K562 (cell line): ENCODE data around the gene ZC3H8. TPM values are rescaled to one million over a fixed set of nuclear protein-coding genes. Genes with fewer than 3 reads are reported as not detected.
A peak's percentile ranks its signal among the peaks of the same experiment; 100 is the strongest.

Experiments
- ATAC-seq: fragments of 200-7000 bp; cut with Tn5 transposase; 3 replicates; pipeline ENCODE4 v1.9.1; 2020; ENCODE audit warnings: moderate library complexity
- BruUV-seq: library from RNA; stranded (reverse); fragments of 400-500 nt; replicated peaks from 2 replicates; lab custom pipeline; 2021; lab: Mats Ljungman, UMichigan
- CTCF ChIA-PET: fragments of 300-600 bp; formaldehyde crosslinking; extraction: SDS; loops from one replicate; lab custom pipeline; 2021; ENCODE audit warnings: low intra/inter-chr PET ratio; lab: Yijun Ruan, JAX
- POLR2A ChIA-PET: fragments of 300-600, 350-650 bp; sonication (Branson Sonifier 250); formaldehyde crosslinking; extraction: SDS; loops from one replicate; lab custom pipeline; 2021; ENCODE audit warnings: antibody characterized with exemption, inconsistent platforms; lab: Yijun Ruan, JAX
- DNase-seq, 4 experiments: peaks; one replicate each; pipeline versions ENCODE4 v3.0.0 to v3.0.0-alpha.2; 2011 to 2018; ENCODE audit warnings: low spot score in 3 of 4, mixed read lengths in 3 of 4; ENCODE audit errors: extremely low read depth in 1 of 4
- FAIRE-seq: peaks from 2 replicates; lab custom pipeline; 2011; peaks lifted over from hg19 to GRCh38; lab: Jason Lieb, UNC
- H2AFZ ChIP-seq: 2 replicates; pipeline ENCODE4 v1.6.0; 2011; ENCODE audit warnings: low read depth, low read length, control low read depth, inconsistent platforms
- H3K27ac ChIP-seq: fragments of 200-600 bp; 3 replicates; pipeline ENCODE4 v1.8.0; 2011; ENCODE audit warnings: low read depth, mild to moderate bottlenecking, control low read depth, inconsistent platforms, low read length, moderate library complexity, mixed read lengths; ENCODE audit errors: extremely low read depth
- H3K27me3 ChIP-seq, 2 experiments: fragments of 300-600 bp in 1 of 2; 2 replicates in 1 of 2; 3 replicates in 1 of 2; pipeline versions ENCODE4 v1.6.0 to v1.8.0; 2011; ENCODE audit warnings: inconsistent platforms in 2 of 2, low read length in 2 of 2, mild to moderate bottlenecking in 1 of 2, mixed read lengths in 1 of 2, moderate library complexity in 1 of 2; ENCODE audit not compliant: control insufficient read depth in 2 of 2, insufficient read depth in 2 of 2
- H3K36me3 ChIP-seq: fragments of 300-600 bp; 3 replicates; pipeline ENCODE4 v1.8.0; 2011; ENCODE audit warnings: mild to moderate bottlenecking, low read length, inconsistent platforms; ENCODE audit not compliant: control insufficient read depth, insufficient read depth
- H3K4me1 ChIP-seq, 2 experiments: fragments of 200-600 bp in 1 of 2; replicated peaks in 1 of 2; 2 replicates in 1 of 2; 3 replicates in 1 of 2; pipeline versions ENCODE4 v1.5.1 to v1.8.0; 2011; ENCODE audit warnings: inconsistent platforms in 2 of 2, low read length in 2 of 2, mild to moderate bottlenecking in 1 of 2, mixed read lengths in 1 of 2, moderate library complexity in 1 of 2; ENCODE audit not compliant: control insufficient read depth in 2 of 2, insufficient read depth in 2 of 2
- H3K4me2 ChIP-seq: 2 replicates; pipeline ENCODE4 v1.6.1; 2011; ENCODE audit warnings: low read length, control low read depth, inconsistent platforms, mixed read lengths; ENCODE audit not compliant: insufficient read depth
- H3K4me3 ChIP-seq: fragments of 200-600 bp; sonication (generic), shearing (Covaris generic); 2 replicates; pipeline ENCODE4 v1.5.1; 2016; ENCODE audit warnings: control low read depth, inconsistent platforms
- H3K79me2 ChIP-seq: fragments of 200-600 bp; 3 replicates; pipeline ENCODE4 v1.8.0; 2011; ENCODE audit warnings: low read length, inconsistent platforms; ENCODE audit not compliant: control insufficient read depth, insufficient read depth
- H3K9ac ChIP-seq, 2 experiments: 2 replicates each; pipeline versions ENCODE4 v1.6.0 to v1.6.1; 2011; ENCODE audit warnings: low read depth in 2 of 2, low read length in 2 of 2, control low read depth in 1 of 2, inconsistent platforms in 1 of 2, mild to moderate bottlenecking in 1 of 2, mixed read lengths in 1 of 2; ENCODE audit not compliant: insufficient read depth in 1 of 2
- H3K9me1 ChIP-seq: one replicate; pipeline ENCODE4 v1.6.0; 2011; ENCODE audit warnings: inconsistent platforms, mild to moderate bottlenecking, low read length, moderate library complexity; ENCODE audit not compliant: control insufficient read depth, insufficient read depth
- H3K9me3 ChIP-seq: replicated peaks from 2 replicates; pipeline ENCODE4 v1.5.1; 2011; ENCODE audit warnings: low read depth, low read length, inconsistent platforms; ENCODE audit not compliant: control insufficient read depth, insufficient read depth
- H4K20me1 ChIP-seq: replicated peaks from 2 replicates; pipeline ENCODE4 v1.6.1; 2011; ENCODE audit warnings: low read length, inconsistent platforms, mixed read lengths; ENCODE audit not compliant: control insufficient read depth, insufficient read depth
- BCLAF1 ChIP-seq, 2 experiments: fragments of 450-650 bp in 1 of 2; IDR thresholded peaks; 2 replicates each; pipeline ENCODE4 v1.6.1; 2011 to 2017; ENCODE audit warnings: low read depth in 2 of 2, antibody characterized with exemption in 1 of 2, borderline replicate concordance in 1 of 2, low read length in 1 of 2, mild to moderate bottlenecking in 1 of 2, mixed read lengths in 1 of 2; ENCODE audit not compliant: control insufficient read depth in 1 of 2
- CREB3 ChIP-seq: fragments of 450-650 bp; conservative IDR thresholded peaks from 2 replicates; pipeline ENCODE4 v1.6.1; 2016; ENCODE audit warnings: missing genetic modification characterization, low read depth, mild to moderate bottlenecking, missing compliant biosample characterization, moderate library complexity
- FIP1L1 ChIP-seq: fragments of 200-400 bp; formaldehyde crosslinking; IDR thresholded peaks from 2 replicates; pipeline ENCODE4 v1.6.1; 2018; ENCODE audit warnings: mild to moderate bottlenecking, low read depth, low read length; ENCODE audit not compliant: poor library complexity, severe bottlenecking
- SP1 ChIP-seq: sonication (generic); formaldehyde crosslinking; IDR thresholded peaks from 2 replicates; pipeline ENCODE4 v1.8.1; 2022; ENCODE audit warnings: mild to moderate bottlenecking, missing genetic modification reagents
- SRSF1 ChIP-seq: fragments of 200-400 bp; formaldehyde crosslinking; IDR thresholded peaks from 2 replicates; pipeline ENCODE4 v1.6.1; 2017; ENCODE audit warnings: mild to moderate bottlenecking, low read depth, low read length, moderate library complexity
- TEAD2 ChIP-seq: fragments of 450-650 bp; IDR thresholded peaks from 2 replicates; pipeline ENCODE4 v1.6.1; 2016; ENCODE audit warnings: missing genetic modification characterization, control low read depth, missing compliant biosample characterization
- UBTF ChIP-seq, 2 experiments: IDR thresholded peaks; 2 replicates each; pipeline ENCODE4 v1.6.1; 2012; ENCODE audit warnings: improper control_type of control experiment in 2 of 2, low read depth in 2 of 2, low read length in 2 of 2, borderline replicate concordance in 1 of 2
- XRCC3 ChIP-seq: fragments of 450-650 bp; IDR thresholded peaks from 2 replicates; pipeline ENCODE4 v1.6.1; 2017; ENCODE audit warnings: mild to moderate bottlenecking, moderate library complexity
- ZNF143 ChIP-seq: sonication (generic); formaldehyde crosslinking; IDR thresholded peaks from 2 replicates; pipeline ENCODE4 v1.9.0; 2022; ENCODE audit warnings: mild to moderate bottlenecking, missing genetic modification reagents
- ZNF395 ChIP-seq: fragments of 200-800 bp; sonication (Bioruptor generic); IDR thresholded peaks from 2 replicates; pipeline ENCODE4 v1.6.1; 2017; ENCODE audit warnings: missing genetic modification characterization, missing compliant biosample characterization
- WGBS: fragments of 100-300 bp; shearing (Covaris generic); methylation state at CpG from one replicate; pipeline ENCODE4 v1.1.6; 2016; ENCODE audit warnings: low coverage, mixed read lengths; ENCODE audit not compliant: insufficient coverage; ENCODE audit errors: missing lambda C conversion rate; 5-methylcytosine and 5-hydroxymethylcytosine counted together
- in situ Hi-C: fragments of 300-500 bp; cut with MboI; formaldehyde crosslinking; loops from 4 replicates; pipeline ENCODE4 v1.15.0; 2018; ENCODE audit warnings: inconsistent platforms, mixed read lengths
- intact Hi-C: fragments of 100-400 bp; cut with micrococcal nuclease; formaldehyde crosslinking; loops from 2 replicates; pipeline ENCODE4 v1.14.2; 2022
- polyA plus RNA-seq, 8 experiments: library from polyadenylated mRNA; depleted of rRNA in 4 of 8; stranded (reverse) in 5 of 8; unstranded in 3 of 8; fragments of >200 nt; fragmentation: Nextera tagmentation in 2 of 8; fragmentation: Illumina TruSeq in 1 of 8; extraction: Ambion mirVana in 2 of 8; extraction: Trizol in 1 of 8; gene quantifications; 2 replicates each; pipeline versions ENCODE4 v1.2.1 to v1.2.3, GENCODE V29; 2011 to 2014; ENCODE audit warnings: inconsistent platforms in 1 of 8, missing spikeins in 1 of 8
- total RNA-seq, 7 experiments: library from RNA; depleted of rRNA in 6 of 7; stranded (reverse); fragments of >200 nt in 6 of 7; fragmentation: Illumina TruSeq in 2 of 7; extraction: Trizol in 2 of 7; gene quantifications; 2 replicates each; pipeline versions ENCODE4 v1.2.1 to v1.2.3, GENCODE V29; 2011 to 2021; ENCODE audit warnings: low replicate concordance in 1 of 7

ZC3H8 gene
- total and polyA plus RNA-seq, 9 of the 15 experiments (the other 6 are each of a cell fraction or from before 2014, with no cell fraction given): 11.6 to 41.5 (median 27.5) TPM

- TF ChIP-seq BCLAF1 (IDR thresholded peaks at IDR 0.05; ENCODE audit: borderline replicate concordance in 1 of 2, control insufficient read depth in 1 of 2, low read depth in 2 of 2, low read length in 1 of 2) (peak in 1 of 2 experiments; percentile 60; a peak in 1 of 4 replicates), SP1 (CRISPR knock-in tag) (peak; percentile 99)
- TF ChIP-seq, all 486 proteins: peak for 217
Measured at GRCh38 chr2:112275311-112275886, 20.6 kb upstream of the ZC3H8 start, which contains the start of gene ZC3H6 (continued).

GRCh38 chr2:112273349-112273748 is 18.5 kb upstream of the ZC3H8 start:
- H3K27me3 ChIP-seq: no peaks in the 10 kb centered on the region
- H2AFZ ChIP-seq: peak overlapping the region; percentile 94
- BruUV-seq: no TSS peak
- peak overlapping the region; percentile 74 for H3K4me2 ChIP-seq
- H4K20me1 ChIP-seq: no peaks in the 10 kb centered on the region
- H3K9ac ChIP-seq: peak overlapping the region; percentile 50 to 98; a peak in 3 of 4 replicates
- peak overlapping the region; percentile 65; the same call in 1 of the 2 replicates for H3K4me3 ChIP-seq
- H3K79me2 ChIP-seq: peaks cover 20% of the 10 kb centered on the region; the same call in 2 of the 3 replicates
- peaks cover 9 to 16% of the 10 kb centered on the region in 2 experiments for H3K4me1 ChIP-seq
- in situ Hi-C loops (loop anchor here (25.0 kb wide), 1 partner anchor 214 kb away; the partner anchor contains the start of gene TTL), intact Hi-C loops (no loop called here)
- peak overlapping the region; percentile 97 for H3K27ac ChIP-seq
- no peaks in the 10 kb centered on the region for H3K36me3 ChIP-seq
- DNase-seq (peak in 1 of 4 experiments; percentile 53), FAIRE-seq (no peak), ATAC-seq (peak; percentile 9)
- H3K9me1 ChIP-seq: no peaks in the 10 kb centered on the region
- 30% methylated on average over 5 of the region's 5 CpGs for WGBS
- H3K9me3 ChIP-seq: peaks cover 7% of the 10 kb centered on the region; the same call in 1 of the 2 replicates
- POLR2A ChIA-PET: interaction anchor here (1.1 to 2.4 kb wide), 5 partner anchors 9 to 178 kb away, joined by 3 to 16 read pairs (median 4); partner anchors contain the start of gene ZC3H8
- CTCF ChIA-PET: no interaction called here
- TF ChIP-seq FIP1L1 (no peak), TEAD2 (tag) (no peak), ZNF143 (no peak), SRSF1 (no peak), XRCC3 (no peak), CREB3 (tag) (0 out of 2 replicates have a peak, but pooled peaks have one; percentile 36), UBTF (IDR thresholded peaks at IDR 0.05; ENCODE audit: borderline replicate concordance in 1 of 2, low read depth in 2 of 2, low read length in 2 of 2) (no peak), ZNF395 (CRISPR knock-in tag) (peak; percentile 40; the same call in 1 of the 2 replicates)
